GM19023 (cell line): ENCODE data around the gene CARM1.
A peak's percentile ranks its signal among the peaks of the same experiment; 100 is the strongest.
"Not testable (repeated sequence)": the region's sequence is repeated elsewhere in the genome, so short reads cannot be mapped to it uniquely, and the experiment has no call there.

Experiments used
- ATAC-seq: cut with Tn5 transposase; IDR thresholded peaks from one replicate; pipeline ENCODE4 v1.9.1; 2021; ENCODE audit warnings: mild to moderate bottlenecking, moderate library complexity; ENCODE audit not compliant: unreplicated experiment

CARM1 gene

DNA sequence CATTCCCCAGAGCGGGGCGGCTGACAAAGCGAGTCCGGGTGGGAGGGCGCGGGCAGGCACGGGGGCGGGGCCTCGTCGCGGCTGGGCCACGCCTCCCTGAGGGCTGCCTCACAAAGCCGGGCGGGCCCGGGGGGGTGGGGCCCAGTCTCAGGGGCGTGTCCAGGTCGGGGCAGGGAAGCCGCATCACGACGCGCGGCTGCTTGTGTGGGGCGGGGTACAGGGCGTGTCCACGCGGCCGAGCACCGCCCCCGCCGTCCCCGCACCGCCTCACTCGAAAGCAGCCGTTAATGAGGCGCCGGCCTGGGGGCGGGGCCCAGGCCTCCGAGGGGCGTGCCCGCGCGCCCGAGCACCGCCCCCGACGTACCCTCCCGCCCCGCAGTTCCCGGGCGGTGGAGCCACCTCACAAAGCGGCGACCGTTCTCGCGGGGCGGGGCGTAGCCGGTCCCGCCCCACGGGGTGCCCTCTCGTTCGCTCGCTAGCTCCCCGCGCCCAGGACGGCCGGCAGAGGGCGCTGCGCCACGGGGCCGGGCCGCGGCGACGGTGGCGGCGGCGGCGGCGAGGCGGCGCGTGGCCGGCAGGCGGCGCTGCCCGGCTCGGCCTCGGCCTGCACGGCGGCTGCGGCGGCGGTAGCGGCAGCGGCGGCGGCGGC is at the start of gene CARM1:
Gene CARM1, plus strand, starts transcription at position 599 of the 649 bp plus-strand sequence. CDS start 150 bp downstream, outside the sequence.
- ATAC-seq = peak; percentile 76

- ATAC-seq = no peak
These were observed 47.7 kb upstream of the CARM1 start for GRCh38 chr19:10823690-10824089.

GRCh38 chr19:10826231-10826630 is 45.1 kb upstream of the CARM1 start:
- ATAC-seq = no peak

DNA sequence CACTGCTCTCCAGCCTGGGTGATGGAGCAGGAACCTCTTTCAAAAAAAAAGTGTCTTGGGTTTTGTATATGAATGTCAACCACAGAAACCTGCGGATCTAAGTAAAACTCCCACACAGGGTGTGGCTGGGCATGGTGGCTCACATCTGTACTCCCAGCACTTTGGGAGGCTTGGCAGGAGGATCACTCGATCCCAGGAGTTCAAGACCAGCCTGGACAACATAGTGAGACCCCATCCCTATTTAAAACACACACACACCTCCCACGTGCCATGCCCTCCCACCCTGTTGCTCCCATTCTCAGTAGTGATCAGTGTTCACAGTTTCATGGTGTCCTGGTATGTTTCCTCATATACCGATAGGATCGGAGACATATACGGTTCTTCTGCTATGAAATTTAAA is 44.5 kb upstream of the CARM1 start:
- no peak for ATAC-seq

GRCh38 chr19:10828981-10829821 is 42.2 kb upstream of the CARM1 start:
- ATAC-seq = no peak

DNA sequence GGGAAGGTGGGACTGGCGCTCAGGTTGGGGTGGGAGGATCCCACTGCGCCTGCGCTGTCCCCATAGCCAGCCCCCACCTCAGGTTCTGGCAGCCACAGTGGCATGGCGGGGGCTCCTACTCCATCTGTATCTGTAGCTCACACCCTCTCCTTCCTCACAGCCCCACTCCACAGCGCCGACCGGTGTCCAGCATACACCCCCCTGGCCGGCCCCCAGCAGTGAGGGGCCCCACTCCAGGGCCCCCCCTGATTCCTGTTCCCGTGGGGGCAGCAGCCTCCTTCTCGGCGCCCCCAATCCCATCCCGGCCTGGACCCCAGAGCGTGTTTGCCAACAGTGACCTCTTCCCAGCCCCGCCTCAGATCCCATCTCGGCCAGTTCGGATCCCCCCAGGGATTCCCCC is 41.4 kb upstream of the CARM1 start:
- ATAC-seq = no peak

DNA sequence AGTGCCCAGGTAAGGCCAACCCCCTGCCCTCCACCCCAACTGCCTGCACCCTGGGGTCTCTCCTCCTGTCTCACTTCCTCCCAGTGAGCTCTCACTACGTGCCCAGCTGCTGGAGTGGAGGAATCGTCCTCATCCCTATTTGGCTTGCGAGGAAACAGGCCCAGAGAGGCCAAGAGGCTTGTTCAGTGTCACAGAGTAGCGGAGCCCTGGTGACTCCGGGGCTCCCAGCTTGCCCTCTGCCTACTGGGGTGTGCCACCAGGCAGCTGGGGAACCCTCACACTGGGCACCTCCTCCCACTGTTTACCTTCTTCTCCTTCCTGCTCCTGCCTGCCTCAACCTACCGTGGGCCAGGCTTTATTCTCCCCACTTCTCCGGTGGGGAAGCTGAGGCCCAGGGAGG is 41.0 kb upstream of the CARM1 start:
- ATAC-seq = no peak

- no peak for ATAC-seq
These were observed 40.2 kb upstream of the CARM1 start for GRCh38 chr19:10830931-10831779.

GRCh38 chr19:10831987-10832938 is 39.1 kb upstream of the CARM1 start:
- no peak for ATAC-seq

DNA sequence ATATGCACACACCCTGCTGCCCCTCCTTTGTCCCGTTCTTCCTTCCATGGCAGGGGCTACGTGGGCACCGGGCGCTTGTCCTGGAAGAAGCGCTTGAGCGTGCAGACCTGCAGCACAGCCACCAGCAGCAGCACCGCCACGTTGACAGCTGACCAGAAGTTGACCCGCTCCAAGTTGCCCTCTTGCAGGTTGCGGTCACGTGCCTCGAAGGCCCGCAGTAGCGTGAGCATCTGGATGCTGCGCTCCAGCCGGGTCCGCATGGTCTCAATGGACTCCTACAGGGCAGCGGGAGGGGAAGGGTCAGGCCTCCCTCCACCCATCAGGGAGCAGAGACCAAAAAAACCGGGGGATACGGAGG is 38.4 kb upstream of the CARM1 start:
- no peak for ATAC-seq

- no peak for ATAC-seq
These were observed 36.1 kb upstream of the CARM1 start for GRCh38 chr19:10835089-10835753.

- peak; percentile 82 for ATAC-seq
These were observed 35.4 kb upstream of the CARM1 start, which contains the start of gene TMED1 for GRCh38 chr19:10835754-10836478. Gene TMED1 (minus strand): TSS chr19:10836212. CDS start chr19:10836191, 21 bp downstream.

GRCh38 chr19:10836479-10837330 is 34.6 kb upstream of the CARM1 start:
- no peak for ATAC-seq

DNA sequence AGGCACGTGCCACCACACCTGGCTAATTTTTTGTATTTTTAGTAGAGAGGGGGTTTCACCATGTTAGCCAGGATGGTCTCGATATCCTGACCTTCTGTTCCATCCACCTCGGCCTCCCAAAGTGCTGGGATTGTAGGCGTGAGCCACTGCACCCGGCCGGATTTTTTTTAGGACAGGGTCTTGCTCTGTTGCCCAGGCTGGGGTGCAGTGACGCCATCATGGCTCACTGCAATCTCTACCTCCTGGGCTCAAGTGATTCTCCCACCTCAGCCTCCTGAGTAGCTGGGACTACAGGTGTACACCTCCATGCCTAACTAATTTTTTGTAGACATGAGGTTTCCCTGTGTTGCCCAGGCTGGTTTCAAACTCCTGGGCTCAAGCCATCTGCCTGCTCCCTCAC is 33.7 kb upstream of the CARM1 start:
- ATAC-seq = not testable (repeated sequence)

DNA sequence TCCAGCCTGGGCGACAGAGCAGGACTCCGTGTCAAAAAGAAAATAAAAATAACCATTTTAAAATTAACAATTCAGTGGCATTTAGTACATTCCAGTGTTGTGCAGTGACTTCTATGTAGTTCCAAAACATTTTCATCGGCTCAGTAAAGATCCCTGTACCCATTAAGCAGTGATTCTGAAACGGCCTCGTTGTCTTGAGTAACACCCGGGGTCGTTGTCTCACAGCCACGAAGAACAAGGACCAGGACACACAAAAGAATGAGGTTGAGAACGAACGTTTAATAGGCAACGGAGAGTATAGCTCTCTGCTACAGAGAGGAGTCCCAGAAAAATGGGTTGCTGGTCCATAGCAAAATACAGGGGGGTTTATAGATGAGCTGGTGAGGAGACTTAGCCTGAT is 33.0 kb upstream of the CARM1 start:
- no peak for ATAC-seq

GRCh38 chr19:10839114-10840050 is 32.0 kb upstream of the CARM1 start:
- ATAC-seq = no peak

GRCh38 chr19:10842788-10843187 is 28.6 kb upstream of the CARM1 start:
- ATAC-seq = no peak
